ENCODE data around the gene IL11.

The IL11 gene

DNA sequence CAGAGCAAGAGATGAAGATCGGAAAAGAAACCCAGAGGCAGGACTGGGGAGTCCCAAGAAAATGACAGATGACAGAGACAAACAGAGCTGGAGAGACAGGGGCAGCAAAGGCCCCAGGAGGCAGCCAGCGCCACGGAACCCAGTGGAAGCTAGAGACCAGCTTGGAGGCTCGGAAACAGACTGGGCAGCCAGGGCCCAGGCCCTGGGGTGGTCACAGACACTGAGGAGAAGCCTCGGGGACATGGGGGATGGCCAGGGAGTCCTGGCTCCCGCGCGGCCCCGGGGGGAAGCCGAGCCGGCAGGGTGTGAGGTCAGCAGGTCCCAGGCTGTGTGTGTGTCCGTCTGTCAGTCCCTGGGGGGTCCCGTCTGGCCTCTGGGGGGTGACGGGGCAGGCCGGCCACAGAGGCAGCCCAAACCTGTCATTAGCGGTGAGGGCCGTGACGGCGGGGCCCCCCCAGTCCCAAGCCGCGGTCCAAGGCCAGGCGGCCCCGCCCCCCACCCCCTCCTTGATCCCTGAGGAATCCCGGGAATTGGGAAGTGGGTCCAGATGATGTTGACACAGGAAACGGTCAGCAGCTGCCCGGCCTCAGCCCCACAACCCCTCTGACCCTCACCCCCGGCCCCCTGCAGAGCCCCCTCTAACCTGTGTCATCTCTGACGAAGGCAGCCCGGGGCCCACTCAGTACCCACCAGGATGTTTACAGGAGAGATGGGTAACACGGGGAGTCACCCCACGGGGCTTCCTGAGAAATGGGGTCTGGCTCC is 3.9 kb upstream of the IL11 start:
- DNase-seq (ENCODE audit: insufficient read length, low spot score): no peak
- no peak for FAIRE-seq

DNA sequence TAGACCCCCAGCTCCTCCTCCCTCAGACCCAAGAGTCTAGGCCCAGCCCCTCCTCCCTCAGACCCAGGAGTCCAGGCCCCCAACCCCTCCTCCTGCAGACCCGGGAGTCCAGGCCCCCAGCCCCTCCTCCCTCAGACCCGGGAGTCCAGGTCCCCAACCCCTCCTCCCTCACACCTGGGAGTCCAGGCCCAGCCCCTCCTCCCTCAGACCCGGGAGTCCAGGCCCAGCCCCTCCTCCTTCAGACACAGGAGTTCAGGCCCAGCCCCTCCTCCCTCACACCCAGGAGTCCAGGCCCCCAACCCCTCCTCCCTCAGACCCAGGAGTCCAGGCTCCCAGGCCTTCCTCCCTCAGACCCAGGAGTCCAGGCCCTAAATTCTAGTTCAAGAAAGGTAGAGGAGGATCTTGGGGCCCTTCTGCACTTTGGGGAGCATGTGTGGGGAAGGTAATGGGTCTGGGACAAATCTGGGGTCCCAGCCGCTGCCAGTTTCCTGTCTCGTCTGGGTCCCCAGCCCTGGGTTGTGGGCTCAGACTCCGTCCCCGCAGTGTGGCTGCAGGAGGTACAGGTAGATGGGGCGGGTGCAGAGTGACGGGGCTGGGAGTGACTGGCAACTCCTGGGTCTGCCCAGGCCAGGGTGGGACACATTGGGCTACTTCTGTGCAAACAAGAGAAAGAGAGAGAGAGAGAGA is 3.2 kb upstream of the IL11 start:
- no peak for DNase-seq (ENCODE audit: insufficient read length, low spot score)
- FAIRE-seq: no peak

DNA sequence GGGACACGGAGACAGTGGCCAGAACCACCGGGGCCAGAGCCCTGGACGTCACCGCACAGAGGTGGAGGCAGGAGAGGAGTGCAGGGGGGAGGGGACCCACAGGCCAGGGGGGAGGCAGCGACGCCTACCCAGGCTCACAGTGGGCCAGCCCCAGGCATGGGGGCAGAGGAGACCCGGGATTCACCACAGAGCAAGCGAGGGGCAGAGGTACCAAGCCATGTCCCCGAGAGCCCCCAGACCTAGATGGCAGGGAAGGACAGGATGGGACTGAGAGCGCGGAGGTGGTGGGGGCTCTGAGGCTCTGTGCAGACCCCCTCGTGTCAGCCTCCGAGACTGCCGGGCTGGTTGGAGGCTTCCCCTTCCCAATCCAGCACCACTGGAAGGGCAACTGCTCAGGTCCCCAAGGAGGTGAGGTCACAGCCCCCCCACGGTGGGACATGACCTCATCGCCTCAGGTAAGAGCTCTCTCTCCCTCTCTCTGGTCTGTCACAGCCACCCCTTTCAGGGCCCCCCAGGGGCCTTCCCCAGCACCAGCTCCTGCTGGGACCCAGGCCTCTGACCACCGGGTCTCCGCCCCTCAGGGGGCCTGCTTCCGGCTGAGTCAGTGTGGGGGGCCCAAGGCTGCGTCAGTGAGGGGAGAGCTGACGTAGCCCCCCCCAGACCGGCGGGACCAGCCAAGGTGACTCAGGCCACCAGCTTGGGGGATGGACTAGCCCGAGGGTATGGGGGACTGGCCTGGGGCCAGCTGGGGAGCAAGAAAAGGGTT is 2.2 kb upstream of the IL11 start:
- DNase-seq (ENCODE audit: insufficient read length, low spot score): no peak

DNA sequence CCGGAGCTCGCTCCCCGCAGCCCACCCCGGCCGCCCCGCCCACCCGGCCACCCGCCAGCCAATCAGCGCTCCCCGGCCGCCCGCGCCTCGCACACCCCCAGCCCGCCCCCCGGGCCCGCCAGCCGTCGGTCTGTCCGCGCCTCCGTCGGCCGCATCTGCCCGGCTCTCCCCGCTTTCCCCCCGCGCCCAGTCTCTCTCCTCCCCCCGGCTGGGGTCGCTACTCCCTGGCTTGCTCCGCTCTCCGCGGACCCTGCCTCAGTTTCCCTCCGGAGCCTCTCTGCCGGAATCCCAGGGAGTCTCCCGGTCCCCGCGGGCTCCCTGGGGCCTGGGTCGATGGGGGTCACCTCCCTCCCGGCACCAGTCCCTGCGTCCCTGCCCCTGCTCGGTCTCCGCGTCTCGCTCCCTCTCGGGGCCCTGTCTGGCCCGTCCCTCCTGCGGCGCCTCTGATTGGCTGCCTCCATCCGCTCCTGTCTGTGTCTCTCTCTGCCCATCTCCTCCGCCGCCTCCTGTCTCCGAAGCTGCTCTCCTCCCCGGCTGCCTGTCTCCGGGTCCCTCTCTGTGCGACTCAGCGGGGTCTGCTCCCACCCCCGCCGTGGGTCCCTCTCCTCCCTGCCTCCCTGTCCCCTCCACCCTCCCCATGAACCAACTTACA is 484 bp downstream of the IL11 start:
- DNase-seq (ENCODE audit: insufficient read length, low spot score) (no peak), FAIRE-seq (no peak)

More for the DNA sequence above, 2.2 kb upstream of the IL11 start:
- FAIRE-seq: no peak

DNA sequence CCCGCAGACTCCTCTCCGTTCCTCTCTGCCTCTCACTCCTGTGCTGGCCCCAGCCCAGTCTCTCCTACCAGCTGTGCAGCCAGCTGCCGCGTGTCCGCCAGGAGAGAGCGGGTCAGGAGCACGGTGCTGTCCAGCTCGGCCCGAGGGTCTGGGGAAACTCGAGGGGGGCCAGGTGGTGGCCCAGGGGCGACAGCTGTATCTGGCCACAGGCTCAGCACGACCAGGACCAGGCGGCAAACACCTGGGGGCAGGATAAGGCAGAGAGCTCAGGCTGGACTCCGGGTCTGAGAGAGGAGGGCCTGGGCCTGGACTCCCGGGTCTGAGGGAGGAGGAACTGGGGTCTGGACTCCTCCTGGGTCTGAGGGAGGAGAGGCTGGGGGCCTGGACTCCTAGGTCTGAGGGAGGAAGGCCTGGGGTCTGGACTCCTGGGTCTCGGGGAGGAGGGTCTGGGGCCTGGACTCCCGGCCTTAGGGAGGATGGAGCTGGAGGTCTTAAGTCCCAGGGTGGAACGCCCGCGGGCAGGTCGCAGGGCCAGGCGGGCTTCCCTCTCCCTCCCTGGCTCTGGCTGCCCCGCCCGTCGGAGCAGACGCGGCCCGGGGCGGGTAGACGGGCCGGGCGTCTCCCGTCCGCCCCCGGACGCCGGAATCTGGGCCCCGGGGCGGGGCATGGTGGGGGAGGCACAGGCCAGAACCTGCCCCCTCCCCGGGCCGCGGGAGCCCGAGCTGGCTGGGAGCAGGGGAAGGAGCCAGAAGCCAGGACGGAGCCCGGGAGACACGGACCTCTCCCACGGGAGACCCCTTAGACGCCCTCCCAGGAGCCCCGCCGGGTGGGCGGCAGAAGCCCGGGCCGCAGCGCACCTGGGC is 1.3 kb downstream of the IL11 start:
- DNase-seq (ENCODE audit: insufficient read length, low spot score) (no peak), FAIRE-seq (no peak)

DNA sequence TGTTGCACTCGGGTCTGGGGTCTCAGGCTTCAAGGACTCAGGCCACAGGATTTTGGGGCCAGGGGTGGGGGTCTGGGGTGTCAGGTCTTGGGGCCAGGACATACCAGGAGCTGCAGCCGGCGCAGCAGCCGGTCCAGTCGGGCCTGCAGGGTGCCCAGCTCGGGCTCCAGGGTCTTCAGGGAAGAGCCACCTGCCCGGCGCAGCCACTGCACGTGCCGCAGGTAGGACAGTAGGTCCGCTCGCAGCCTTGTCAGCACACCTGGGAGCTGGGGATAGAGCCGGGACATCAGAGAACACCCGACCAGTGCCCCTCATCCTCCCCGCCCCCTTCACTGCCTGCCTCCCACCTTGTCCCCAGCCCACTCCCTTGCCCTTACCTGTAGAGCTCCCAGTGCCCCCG is 2.2 kb downstream of the IL11 start:
- no peak for DNase-seq (ENCODE audit: insufficient read length, low spot score)
- FAIRE-seq: no peak

DNA sequence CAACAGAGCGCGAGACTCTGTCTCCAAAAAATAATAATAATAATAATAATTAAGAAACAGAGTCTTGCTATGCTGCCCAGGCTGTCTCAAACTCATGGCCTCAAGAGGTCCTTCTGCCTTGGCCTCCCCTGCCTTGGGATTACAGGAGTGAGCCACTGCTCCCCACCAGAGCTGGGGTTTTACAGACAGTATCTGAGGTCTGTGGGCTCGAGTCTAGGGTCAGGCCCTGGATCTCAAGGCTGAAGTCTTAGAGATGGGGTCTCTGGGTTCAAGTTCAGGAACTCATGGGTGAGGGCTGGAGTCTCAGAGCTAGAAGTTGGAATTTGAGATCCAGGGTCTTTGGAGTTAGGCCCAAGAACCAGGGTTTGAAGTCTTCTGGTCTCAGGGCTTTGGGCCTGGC is 3.5 kb downstream of the IL11 start:
- FAIRE-seq: no peak

DNA sequence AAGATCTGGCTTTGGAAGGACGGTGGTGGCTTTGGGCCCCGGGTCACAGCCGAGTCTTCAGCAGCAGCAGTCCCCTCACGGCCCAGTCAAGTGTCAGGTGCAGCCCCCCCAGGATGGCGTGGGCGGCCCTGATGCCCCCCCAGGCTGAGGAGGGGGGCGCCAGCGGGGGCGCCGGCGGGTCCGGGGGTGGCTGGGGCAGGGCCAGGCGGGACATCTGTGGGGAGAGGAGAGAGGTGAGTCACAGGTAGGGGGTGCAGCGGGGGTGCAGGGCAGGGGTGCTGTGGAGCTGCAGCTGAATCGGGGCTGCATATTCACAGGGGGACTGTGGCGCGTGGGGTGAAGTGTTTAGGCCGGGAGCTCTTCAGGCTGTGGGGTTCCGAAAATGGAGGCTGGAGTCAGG is 4.3 kb downstream of the IL11 start:
- DNase-seq (ENCODE audit: insufficient read length, low spot score): no peak
- no peak for FAIRE-seq

More for the DNA sequence above, 3.5 kb downstream of the IL11 start:
- no peak for DNase-seq (ENCODE audit: insufficient read length, low spot score)

DNA sequence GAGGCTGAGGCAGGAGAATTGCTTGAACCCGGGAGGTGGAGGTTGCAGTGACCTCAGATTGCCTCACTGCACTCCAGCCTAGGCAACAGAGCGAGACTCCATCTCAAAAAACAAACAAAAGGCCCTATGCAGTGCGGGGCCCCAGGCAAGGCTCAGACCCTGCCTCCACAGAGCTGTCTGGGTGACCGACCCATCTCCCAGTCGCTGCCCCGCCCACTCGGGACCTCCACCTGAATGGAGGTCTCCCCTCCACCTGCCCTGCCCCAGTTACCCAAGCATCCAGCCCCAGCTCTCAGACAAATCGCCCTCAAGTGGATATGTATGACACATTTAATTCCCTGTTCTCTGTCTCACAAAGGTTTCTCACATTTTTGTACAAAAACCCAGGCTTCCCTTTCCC is 5.0 kb downstream of the IL11 start:
- no peak for DNase-seq (ENCODE audit: insufficient read length, low spot score)
- no peak for FAIRE-seq

DNA sequence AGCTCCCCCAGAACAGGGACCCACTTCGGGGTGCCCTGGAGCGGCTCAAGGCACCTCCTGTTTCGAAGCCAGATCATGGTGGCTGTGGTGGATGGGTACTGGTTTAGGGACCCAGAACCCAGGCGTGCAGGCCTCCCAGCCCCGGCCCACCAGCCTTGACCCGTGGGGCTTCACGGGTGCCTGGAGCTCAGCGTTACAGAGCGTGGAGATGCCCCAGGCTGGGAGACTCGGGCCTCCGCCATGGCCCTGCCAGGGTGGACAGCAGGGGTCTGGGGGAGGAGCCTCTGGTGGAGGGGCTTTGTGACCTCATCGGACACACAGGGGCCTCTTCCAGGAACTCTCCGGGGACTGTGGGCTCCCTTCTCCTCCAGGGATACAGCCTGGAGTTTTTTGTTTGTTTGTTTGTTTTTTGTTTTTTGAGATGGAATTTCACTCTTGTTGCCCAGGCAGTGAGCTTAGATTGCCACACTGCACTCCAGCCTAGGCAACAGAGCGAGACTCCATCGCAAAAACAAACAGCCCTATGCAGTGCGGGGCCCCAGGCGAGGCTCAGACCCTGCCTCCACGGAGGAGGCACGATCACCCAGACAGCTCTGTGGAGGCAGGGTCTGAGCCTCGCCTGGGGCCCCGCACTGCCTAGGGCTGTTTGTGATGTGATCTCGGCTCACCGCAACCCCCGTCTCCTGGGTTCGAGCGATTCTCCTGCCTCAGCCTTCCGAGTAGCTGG is 7.1 kb downstream of the IL11 start, which contains the start of gene GARIN5B:
GARIN5B (minus strand) TSS at position 271 of the 727 bp plus-strand sequence; CDS start at position 77, 194 bp downstream.
- no peak for DNase-seq (ENCODE audit: insufficient read length, low spot score)
- FAIRE-seq: no peak

DNA sequence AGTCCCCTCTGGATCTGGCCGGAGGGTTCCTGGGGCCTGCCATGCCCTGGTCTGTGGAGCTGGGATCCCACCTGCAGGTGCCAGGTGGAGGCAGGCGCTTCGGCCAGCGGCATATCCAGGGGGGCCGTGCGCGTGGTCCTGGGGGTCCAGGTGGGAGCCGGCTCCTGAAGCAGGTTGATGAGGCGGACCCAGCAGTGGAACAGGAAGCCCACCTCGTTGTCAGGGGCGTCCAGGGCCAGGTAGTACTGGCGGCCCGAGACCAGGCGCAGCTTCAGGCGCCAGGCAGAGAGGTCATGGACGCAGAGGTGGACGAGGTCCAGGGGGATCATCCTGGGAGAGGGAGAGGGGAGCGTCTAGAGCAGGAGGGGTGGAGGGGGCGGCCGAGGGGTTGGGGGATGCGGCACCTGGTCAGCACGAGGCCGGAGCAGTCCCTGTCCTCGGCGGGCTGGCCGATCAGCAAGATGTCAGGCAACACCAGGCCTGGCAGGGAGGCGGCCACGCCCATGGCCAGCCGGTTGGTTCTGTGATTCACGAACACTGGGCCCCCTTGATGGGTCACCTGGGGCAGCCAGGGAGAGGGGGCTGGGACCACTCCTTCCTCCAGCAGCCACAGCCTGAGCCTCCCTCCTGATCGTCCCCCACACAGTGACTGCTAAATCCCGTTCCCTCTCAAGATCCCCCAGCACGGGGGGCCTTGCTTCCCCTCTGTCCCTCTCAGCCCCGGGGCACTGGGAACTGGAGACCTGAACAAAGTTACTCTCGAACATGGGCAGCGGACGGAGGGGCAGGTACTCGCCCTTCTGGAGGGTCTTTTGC is 7.9 kb downstream of the IL11 start:
- no peak for FAIRE-seq
- DNase-seq (ENCODE audit: insufficient read length, low spot score): no peak

DNA sequence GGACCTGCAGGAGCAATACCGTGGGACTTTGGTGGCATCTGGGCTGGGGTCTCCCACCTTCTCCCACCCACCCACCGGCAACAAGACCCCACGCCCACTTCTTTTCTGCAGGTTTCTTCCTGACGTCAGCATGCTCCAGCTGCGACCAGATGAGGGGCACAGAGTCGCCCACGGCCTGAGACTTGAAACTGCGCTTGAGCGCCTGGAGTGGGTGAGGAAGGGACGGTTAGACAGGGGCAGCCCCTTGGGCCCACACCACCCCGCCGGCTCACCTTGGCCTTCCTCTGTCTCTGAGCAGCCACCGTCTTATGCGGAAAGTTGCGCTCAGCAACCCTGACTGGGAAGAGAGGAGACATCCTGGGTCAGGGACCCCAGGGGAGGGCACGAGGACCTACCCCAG is 9.4 kb downstream of the IL11 start:
- DNase-seq (ENCODE audit: insufficient read length, low spot score) (no peak), FAIRE-seq (no peak)

DNA sequence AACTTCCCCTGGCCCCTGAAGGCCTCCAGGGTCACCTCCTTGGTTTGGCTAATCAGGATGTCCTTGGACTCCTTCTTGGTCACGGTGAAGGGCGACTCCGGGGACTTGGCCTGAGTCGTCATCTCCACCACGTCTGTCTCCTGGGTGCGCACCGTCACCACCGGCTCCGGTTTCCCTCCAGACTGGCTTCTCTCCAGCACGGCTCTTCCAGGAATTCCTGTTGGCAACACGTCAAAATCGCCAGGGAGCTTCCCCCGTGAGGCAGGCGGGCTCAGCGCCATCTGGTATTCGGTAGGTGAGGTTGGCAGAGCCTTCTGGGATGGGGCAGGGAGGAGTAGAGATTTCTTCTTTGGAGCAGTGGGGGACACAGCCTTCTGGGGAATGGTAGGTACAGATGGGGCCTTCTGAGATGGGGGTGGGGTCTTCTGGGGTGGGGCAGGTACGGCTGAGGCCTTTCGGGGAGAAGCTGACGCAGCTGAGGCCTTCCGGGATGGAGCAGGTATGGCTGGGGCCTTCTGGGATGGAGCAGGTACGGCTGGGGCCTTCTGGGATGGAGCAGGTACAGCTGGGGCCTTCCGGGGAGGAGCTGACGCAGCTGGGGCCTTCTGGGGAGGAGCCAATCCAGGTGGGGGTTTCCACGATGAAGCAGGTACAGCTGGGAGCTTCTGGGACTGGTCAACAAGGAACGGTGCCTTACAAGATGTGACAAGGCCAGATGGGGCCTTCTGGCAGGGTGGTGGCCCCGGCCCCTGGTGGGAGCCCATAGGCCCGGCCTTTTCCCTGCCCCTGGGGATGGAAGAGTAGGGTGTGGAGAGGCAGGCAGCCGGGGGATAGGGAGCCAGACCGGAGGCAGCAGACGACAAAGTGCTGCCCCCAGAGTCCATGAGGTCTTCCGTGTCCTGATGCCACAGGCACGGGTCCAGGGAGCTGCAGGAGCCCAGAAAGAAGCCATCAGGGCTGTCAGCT is 11.0 kb downstream of the IL11 start:
- DNase-seq (ENCODE audit: insufficient read length, low spot score): no peak
- FAIRE-seq: no peak

DNA sequence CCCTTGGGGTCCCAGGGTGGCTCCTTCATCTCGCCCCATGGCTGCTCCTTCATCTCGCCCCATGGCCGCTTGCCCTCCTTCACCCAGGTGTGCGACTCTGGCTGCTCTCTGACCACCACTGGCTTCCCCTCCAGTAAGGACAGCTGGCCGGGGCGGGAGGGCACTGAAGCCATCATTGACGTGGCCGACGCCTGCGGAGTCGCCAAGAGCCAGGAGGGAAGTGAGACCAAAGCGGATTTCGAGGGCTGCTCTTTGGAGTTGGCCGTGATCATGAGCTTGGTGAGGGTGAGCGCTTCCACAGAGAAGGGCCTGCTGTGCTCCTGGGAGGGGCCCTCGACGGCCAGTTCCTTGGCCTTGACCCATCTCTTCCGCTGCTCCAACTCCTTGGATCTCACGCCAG is 11.8 kb downstream of the IL11 start:
- DNase-seq (ENCODE audit: insufficient read length, low spot score) (no peak), FAIRE-seq (no peak)

DNA sequence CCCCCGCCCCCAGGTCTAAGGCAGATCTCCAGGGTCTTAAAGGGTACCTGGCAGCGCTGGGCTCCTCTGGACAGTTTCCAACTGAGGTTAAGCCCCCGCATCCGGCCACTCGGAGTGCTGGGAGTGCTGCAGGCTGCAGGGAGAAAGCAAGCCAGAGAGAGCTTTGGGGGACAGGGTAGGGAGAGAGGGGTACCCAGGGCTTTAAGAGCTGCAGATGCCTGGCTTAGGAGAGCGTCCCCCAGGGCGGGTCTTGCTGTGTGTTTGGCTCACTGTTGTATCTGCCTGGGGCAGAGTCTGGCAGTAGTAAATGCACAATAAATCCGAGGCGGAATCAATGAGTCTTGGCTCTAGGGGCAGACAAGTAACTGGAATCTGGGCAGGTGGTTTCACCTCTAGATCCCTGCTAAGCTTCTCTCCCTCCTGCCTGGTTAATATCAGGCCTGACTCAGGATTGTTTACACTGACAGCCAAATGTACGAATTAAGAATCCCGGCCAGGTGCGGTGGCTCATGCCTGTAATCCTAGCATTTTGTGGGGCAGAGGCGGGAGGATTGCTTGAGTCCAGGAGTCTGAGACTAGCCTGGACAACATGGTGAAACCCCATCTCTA is 14.9 kb downstream of the IL11 start:
- DNase-seq (ENCODE audit: insufficient read length, low spot score) (no peak), FAIRE-seq (no peak)

DNA sequence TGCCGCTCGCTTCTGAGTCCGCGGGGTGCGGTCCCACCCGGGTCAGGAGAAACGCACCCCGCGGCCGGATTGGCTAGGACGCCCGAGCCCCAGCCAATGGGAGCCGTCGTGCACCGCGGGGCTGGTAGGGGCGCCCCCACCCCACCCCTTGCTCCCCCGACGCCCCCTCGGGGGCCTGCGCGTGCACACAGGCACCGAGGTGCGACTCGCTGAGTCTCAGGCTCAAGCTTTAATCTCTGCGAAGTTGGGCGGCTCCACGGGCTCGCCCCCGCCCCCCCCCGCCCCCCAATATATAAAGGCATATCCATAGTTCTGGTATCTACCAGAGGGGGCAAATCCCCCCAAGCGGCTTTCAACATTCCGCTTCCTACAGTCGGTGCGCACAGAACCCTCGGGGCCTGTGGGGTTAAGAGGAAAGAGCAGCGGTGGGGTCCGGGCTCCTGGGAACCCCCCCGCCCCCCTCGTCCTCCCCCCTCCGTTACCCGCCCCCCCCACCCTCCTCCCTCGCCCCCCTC is 15.5 kb downstream of the IL11 start, which contains the start of gene COX6B2:
COX6B2 (minus strand) TSS at position 22 of the 515 bp plus-strand sequence. CDS start 198 bp downstream, outside the sequence.
- no peak for FAIRE-seq
- no peak for DNase-seq (ENCODE audit: insufficient read length, low spot score)
